ENCODE data around the gene PPP3CA. TPM values are rescaled to one million over a fixed set of nuclear protein-coding genes. Genes with fewer than 3 reads are reported as not detected.

PPP3CA gene
- total and polyA plus RNA-seq, 2 of the 13 experiments (the other 11 are each of a cell fraction or from before 2014, with no cell fraction given), result 4.8 to 13.2 TPM

- in situ Hi-C loops (cut with HindIII; ENCODE audit: extremely low pct_ligation_motif_present, low pct_unique_long_range_greater_than_20kb), result no loop called here
- Histone ChIP-seq H3K36me3 (replicated peaks in 1 of 2; ENCODE audit: control insufficient read depth in 1 of 2, insufficient read depth in 2 of 2, low read length in 2 of 2) (no peaks in the 10 kb centered on the region), H3K4me2 (ENCODE audit: low read depth, low read length) (no peak overlapping the region), H3K9me3 (ENCODE audit: low read length) (no peaks in the 10 kb centered on the region), H3K27ac (ENCODE audit: extremely low read length, insufficient read depth, low read length) (no peak overlapping the region), H3K4me3 (replicated peaks in 1 of 3; ENCODE audit: insufficient read depth in 1 of 3, low read depth in 2 of 3, low read length in 3 of 3) (no peak overlapping the region), H4K20me1 (ENCODE audit: insufficient read depth, low read length) (no peaks in the 10 kb centered on the region), H3K27me3 (ENCODE audit: control insufficient read depth in 1 of 2, insufficient read depth in 2 of 2, low read length in 2 of 2) (no peaks in the 10 kb centered on the region; a peak in 2 of 5 replicates), H3K9ac (ENCODE audit: insufficient read depth, low read depth, low read length) (no peak overlapping the region), H3K79me2 (ENCODE audit: insufficient read depth, low read length) (no peaks in the 10 kb centered on the region), H3K4me1 (ENCODE audit: insufficient read depth, low read length) (no peaks in the 10 kb centered on the region), H2AFZ (ENCODE audit: low read length) (no peak overlapping the region)
- FAIRE-seq, result no peak
- ATAC-seq, result no peak
- intact Hi-C loops (cut with micrococcal nuclease; ENCODE audit: unreplicated experiment), result no loop called here
- WGBS (ENCODE audit: low lambda C conversion rate), result 0% methylated on average over 3 of the region's 3 CpGs
- no TSS peak for BruUV-seq (replicated peaks)
- TF ChIP-seq, protein P1, sequence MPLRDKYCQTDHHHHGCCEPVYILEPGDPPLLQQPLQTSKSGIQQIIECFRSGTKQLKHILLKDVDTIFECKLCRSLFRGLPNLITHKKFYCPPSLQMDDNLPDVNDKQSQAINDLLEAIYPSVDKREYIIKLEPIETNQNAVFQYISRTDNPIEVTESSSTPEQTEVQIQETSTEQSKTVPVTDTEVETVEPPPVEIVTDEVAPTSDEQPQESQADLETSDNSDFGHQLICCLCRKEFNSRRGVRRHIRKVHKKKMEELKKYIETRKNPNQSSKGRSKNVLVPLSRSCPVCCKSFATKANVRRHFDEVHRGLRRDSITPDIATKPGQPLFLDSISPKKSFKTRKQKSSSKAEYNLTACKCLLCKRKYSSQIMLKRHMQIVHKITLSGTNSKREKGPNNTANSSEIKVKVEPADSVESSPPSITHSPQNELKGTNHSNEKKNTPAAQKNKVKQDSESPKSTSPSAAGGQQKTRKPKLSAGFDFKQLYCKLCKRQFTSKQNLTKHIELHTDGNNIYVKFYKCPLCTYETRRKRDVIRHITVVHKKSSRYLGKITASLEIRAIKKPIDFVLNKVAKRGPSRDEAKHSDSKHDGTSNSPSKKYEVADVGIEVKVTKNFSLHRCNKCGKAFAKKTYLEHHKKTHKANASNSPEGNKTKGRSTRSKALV (CRISPR knock-in tag; IDR thresholded peaks at IDR 0.05), result no peak
- TF ChIP-seq ZNF816 (CRISPR knock-in tag; IDR thresholded peaks at IDR 0.05; ENCODE audit: borderline replicate concordance), result no peak
- TF ChIP-seq POGZ (CRISPR knock-in tag; IDR thresholded peaks at IDR 0.05), result no peak
- TF ChIP-seq, protein P2, sequence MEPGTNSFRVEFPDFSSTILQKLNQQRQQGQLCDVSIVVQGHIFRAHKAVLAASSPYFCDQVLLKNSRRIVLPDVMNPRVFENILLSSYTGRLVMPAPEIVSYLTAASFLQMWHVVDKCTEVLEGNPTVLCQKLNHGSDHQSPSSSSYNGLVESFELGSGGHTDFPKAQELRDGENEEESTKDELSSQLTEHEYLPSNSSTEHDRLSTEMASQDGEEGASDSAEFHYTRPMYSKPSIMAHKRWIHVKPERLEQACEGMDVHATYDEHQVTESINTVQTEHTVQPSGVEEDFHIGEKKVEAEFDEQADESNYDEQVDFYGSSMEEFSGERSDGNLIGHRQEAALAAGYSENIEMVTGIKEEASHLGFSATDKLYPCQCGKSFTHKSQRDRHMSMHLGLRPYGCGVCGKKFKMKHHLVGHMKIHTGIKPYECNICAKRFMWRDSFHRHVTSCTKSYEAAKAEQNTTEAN (CRISPR knock-in tag; conservative IDR thresholded peaks at IDR 0.05), result no peak
- no peak for TF ChIP-seq ZMAT5 (CRISPR knock-in tag; IDR thresholded peaks at IDR 0.05; ENCODE audit: borderline replicate concordance, low read depth)
- no peak for TF ChIP-seq ZNF687 (CRISPR knock-in tag; IDR thresholded peaks at IDR 0.05)
- TF ChIP-seq ZNF558 (CRISPR knock-in tag; IDR thresholded peaks at IDR 0.05; ENCODE audit: borderline replicate concordance), result no peak
- no peak for TF ChIP-seq REL (CRISPR knock-in tag; conservative IDR thresholded peaks at IDR 0.05)
- DNase-seq (ENCODE audit: low spot score), result no peak
- ChIA-PET POLR2A (no interaction called here), CTCF (ENCODE audit: low intra/inter-chr PET ratio, low total read pairs) (no interaction called here)
Measured at GRCh38 chr4:100977746-100978397, 369.5 kb downstream of the PPP3CA start.
